Astrocyte (in vitro differentiated cells and primary cell): ENCODE data around the gene COL23A1.

ENCODE experiments used
- EZH2 ChIP-seq: IDR thresholded peaks from 2 replicates; pipeline ENCODE4 v1.6.1; 2012; ENCODE audit warnings: mild to moderate bottlenecking, low read length, inconsistent platforms; ENCODE audit not compliant: insufficient read depth
- TF ChIP-seq, protein P1 (sequence below): IDR thresholded peaks from 2 replicates; pipeline ENCODE4 v1.5.1; 2011; ENCODE audit warnings: low read depth, mild to moderate bottlenecking, inconsistent platforms, low read length, moderate library complexity; ENCODE audit not compliant: insufficient read depth

DNA sequence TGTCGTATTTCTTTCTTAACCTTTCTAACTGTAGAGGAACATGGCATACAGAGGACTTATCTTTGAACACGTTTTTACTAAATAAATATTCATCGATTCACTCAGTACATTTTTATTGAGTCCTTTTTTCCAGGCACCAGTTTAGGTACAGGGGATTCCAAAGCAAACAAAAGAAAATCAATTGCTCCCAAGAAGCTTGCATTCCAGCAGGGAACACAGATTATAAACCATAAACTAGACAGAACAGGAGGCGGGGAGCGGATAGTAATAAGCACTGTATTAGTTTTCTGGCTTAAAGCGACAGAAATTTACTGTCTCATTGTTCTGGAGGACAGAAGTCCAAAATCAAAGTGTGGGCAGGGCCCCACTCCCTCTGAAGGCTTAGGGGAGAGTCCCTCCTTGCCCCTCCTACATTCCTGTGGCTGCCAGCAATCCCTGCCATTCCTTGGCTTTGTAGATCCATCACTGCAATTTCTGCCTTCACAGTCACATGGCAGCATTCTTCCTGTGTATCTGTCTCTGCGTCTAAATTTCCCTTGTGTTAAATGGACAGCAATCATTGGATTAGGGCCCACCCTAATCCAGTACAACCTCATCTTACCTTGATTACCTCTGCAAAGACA is 115.5 kb downstream of the COL23A1 start:
- TF ChIP-seq EZH2 = no peak
- TF ChIP-seq, protein P1, sequence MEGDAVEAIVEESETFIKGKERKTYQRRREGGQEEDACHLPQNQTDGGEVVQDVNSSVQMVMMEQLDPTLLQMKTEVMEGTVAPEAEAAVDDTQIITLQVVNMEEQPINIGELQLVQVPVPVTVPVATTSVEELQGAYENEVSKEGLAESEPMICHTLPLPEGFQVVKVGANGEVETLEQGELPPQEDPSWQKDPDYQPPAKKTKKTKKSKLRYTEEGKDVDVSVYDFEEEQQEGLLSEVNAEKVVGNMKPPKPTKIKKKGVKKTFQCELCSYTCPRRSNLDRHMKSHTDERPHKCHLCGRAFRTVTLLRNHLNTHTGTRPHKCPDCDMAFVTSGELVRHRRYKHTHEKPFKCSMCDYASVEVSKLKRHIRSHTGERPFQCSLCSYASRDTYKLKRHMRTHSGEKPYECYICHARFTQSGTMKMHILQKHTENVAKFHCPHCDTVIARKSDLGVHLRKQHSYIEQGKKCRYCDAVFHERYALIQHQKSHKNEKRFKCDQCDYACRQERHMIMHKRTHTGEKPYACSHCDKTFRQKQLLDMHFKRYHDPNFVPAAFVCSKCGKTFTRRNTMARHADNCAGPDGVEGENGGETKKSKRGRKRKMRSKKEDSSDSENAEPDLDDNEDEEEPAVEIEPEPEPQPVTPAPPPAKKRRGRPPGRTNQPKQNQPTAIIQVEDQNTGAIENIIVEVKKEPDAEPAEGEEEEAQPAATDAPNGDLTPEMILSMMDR = no peak
